Activated CD4-positive, alpha-beta T cell treated with anti-CD3 and anti-CD28 coated beads, Interleukin-2, Interleukin-6, amounts not matched to agents 100 ng/mL and 50 ng/mL, durations not matched to agents 16 hours and 8 hours (primary cell): ENCODE measurements around the gene MTG2.

ENCODE experiments used
- DNase-seq: peaks from one replicate; pipeline ENCODE4 v3.0.0-alpha.2; 2020

MTG2 gene

GRCh38 chr20:62186887-62187866, 4.3 kb downstream of the MTG2 start:
- no peak for DNase-seq

- no peak for DNase-seq
These were observed 8.0 kb downstream of the MTG2 start for GRCh38 chr20:62190639-62191411.

DNA sequence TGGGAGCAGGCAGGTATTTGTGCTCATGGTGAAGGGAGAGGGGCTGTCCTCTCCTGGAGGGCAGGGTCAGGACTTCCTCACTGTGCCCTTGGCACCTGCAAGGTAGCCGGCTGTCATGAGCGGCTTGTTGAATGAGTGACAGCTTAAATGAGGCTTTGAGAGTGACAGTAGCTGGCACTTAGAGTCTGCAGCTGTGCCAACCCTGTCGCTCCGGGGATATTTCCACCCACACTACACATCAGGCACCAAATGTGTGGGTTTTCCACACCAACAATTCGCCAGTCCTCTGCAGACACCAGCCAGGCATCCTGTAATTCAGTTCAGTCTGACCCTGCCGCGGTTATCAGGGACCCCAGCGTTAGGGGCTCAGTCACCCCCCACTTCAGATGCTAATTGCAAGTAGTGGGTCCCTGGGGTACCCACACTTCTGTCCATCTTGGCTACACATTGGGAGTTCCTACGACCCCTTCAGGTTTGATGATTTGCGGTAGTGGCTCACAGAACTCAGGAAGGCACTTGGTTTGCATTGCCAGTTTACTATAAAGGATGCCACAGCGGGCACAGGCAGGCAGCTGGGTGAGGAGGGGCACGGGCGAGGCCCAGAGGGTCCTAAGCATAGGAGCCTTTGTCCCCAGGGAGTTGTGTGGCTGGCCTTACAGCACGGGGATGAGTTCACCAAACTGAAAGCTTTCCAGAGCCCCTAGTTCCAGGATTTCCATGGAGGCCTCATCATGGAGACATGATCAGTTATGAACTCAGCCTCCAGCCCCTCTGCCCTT, 9.1 kb downstream of the MTG2 start:
- no peak for DNase-seq

DNA sequence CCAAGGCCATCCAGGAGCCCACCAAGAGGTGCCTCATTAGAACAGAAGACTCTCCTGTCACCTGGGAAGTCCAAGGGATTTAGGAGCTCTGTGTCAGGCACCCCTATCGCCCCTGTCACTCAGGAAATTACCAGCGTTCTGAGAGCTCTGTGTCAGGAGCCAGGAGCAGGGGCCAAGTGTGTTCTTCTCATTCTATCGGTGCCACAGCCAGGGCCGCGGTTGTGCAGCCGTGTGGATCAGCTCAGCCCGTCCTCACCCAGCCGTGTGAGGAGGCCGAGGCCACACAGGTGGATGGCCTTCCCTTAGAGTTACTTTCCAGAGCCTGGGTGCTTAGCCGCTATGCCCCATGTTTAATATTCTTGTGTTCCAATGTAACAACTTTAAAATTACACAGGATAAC, 9.8 kb downstream of the MTG2 start:
- DNase-seq, result no peak

- no peak for DNase-seq
These were observed 10.5 kb downstream of the MTG2 start for GRCh38 chr20:62193079-62194025.

DNA sequence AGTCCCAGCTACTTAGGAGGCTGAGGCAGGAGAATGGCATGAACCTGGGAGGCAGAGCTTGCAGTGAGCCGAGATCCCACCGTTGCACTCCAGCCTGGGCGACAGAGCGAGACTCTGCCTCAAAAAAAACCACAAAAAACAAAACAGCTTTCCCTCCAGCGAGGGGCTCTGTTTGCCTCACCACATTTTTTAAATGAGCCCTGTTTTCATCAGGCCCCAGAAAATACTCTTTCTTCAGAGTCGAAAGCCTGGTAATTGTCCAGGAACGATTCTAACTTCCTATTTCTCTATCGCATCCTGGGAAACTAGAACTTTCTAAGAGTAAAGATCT, 12.2 kb downstream of the MTG2 start:
- no peak for DNase-seq

DNA sequence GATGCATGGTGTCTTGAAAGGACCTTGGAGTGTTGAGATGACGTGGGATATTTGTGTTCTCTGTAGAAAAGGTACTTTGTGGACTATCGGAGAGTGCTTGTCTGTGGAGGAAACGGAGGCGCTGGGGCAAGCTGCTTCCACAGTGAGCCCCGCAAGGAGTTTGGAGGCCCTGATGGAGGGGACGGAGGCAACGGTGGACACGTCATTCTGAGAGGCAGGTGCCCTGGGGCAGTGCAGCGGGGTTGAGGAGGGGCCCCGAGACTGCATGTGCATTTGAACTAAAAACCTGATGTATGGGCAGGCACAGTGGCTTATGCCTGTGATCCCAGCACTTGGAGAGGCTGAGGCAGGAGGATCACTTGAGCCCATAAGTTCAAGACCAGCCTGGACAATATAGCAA, 12.9 kb downstream of the MTG2 start:
- no peak for DNase-seq

DNA sequence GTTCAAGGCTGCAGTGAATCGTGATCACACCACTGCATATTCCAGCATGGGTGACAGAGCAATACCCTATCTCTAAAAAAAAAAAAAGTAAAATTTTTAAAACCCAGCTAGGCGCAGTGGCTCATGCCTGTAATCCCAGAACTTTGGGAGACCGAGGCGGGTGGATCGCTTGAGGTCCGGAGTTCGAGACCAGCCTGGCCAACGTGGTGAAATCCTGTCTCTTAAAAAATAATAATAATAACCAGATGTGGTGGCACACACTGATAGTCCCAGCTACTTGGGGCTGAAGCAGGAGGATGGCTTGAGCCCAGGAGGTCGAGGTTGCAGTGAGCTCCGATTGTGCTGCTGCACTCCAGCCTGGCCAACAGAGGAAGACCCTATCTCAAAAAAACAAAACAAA, 13.5 kb downstream of the MTG2 start:
- DNase-seq, result no peak

- no peak for DNase-seq
These were observed 14.5 kb downstream of the MTG2 start for GRCh38 chr20:62197311-62197710.

DNA sequence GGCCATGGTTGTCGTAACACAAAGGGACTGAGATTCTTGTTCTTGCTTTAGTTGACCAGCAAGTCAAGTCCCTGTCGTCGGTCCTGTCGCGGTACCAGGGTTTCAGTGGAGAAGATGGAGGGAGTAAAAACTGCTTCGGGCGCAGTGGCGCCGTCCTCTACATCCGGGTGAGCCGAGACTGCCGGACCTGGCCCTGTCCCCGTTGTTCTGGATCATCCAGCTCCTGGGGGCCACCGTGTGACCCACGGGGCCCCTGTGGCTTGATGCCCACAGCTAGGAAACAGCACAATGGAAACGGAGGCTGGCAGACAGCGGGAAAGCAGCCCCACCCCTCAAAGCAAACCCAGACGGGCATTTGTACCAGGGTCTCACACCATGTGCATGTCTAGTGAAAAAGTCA, 15.0 kb downstream of the MTG2 start:
- DNase-seq, result no peak

- no peak for DNase-seq
These were observed 15.7 kb downstream of the MTG2 start for GRCh38 chr20:62198496-62198895.

DNA sequence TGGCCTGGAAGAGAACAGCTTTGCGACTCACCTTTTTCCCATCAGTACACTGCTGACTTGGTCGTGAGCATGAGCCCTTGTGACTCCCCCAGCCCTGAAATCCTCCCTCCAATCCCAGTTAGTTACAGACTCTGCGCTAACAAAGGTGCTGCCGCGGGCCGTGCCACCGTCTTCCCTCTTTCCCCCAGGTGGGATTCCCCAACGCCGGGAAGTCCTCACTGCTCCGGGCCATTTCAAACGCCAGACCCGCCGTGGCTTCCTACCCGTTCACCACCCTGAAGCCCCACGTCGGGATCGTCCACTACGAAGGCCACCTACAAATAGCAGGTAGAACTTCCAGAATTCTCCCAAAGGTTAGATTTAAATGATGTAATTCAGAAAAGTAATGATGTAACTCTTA, 16.1 kb downstream of the MTG2 start:
- DNase-seq, result no peak

DNA sequence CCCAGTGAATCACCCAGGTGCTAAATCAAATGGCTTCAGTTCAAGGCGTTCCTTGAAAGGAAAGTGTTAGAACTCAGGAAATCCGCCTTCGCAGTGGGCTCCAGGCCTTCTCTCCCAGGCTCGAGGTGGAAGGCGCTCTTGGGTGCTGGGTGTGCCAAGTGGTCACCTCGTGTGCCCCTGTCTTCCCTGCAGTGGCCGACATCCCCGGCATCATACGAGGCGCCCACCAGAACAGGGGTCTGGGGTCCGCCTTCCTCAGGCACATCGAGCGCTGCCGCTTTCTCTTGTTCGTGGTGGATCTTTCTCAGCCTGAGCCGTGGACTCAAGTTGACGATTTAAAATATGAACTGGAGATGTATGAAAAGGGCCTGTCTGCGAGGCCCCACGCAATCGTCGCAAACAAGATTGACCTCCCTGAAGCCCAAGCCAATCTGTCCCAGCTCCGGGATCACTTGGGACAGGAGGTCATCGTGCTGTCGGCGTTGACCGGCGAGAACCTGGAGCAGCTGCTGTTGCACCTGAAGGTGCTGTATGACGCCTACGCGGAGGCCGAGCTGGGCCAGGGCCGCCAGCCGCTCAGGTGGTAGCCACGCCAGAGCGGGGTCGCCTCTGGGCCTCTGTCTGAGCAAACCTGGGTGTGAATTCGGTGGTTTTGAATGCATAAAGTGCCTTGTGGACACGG, 17.8 kb downstream of the MTG2 start:
- no peak for DNase-seq

DNA sequence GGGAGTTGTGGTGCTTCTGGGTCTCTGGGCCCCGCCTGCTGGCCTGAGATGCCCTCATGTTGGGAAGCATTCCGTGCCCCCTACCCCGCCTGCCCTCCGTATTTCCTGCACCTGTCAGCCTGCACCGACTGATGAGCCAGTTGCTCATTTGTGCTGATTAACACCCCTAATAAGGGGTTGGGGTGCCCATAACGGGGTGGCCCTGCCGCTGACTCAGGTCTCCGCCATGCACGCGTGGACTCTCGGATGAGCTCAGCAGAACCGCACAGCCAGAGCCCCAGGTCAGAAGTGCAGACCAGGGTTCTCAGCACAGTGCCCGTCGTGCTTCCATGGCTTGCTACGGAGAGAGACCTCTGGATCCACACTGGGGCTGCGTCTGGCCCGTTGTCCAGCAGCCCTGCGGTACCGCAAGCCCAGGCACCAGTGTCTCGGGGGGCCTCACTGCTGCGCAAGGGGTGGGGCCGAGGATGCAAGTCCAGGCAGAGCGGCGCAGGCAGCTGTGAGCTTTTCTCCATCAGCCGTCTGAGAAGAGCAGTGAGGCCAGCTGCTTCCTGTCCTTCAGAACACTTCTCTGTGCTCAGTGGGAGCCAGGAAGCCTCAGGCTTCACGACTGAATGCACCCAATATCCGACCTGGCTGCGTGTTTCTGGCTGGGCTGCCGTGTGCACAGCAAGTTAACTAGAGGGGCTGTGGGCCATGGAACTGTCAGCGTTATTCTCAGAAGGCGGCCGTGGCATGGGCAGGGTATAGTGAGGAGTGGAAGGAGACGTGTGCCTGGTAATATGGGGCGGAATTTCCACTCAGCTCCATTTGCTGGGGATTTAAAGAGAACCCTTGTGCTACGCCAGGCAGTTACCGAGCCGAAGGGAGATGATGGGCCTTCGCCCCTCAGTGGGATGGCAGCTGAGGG, 18.6 kb downstream of the MTG2 start:
- no peak for DNase-seq

- no peak for DNase-seq
These were observed 19.2 kb downstream of the MTG2 start for GRCh38 chr20:62202083-62202395.

DNA sequence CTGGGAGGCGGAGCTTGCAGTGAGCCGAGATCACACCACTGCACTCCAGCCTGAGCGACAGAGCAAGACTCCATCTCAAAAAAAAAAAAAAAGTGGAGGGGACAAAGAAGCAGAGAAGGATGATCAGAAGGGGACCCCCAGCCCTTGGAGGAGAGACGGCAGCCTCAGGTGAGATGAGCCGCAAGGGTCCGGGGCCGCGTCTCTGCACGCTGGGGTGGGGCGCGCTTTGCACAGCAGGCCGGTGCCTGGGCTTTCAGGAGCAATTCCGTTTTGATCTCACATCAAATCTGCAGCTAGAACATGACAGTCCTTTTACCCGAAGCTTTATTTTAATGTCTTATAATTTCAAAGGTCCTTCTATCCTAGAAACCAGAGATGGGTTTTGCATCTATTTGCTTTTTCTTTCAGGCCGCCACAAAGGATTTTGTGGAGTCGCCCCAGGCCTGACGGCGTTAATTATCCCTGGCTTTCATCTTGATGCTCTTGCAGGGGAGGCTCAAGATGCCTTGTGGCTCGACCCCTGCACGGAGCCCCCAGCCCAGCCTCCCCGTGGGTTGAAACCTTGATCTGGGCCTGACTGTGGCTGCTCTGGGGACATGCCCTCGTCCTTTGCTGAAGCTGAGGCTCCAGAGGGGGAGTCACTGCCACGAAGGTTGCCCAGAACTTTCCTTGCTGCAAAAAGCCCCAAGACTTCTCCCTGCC, 20.0 kb downstream of the MTG2 start:
- no peak for DNase-seq

- DNase-seq, result no peak
These were observed 20.7 kb downstream of the MTG2 start for GRCh38 chr20:62203378-62204030.

- no peak for DNase-seq
These were observed 23.0 kb downstream of the MTG2 start for GRCh38 chr20:62205618-62206387.

- no peak for DNase-seq
These were observed 23.6 kb downstream of the MTG2 start for GRCh38 chr20:62206388-62206775.
